Endodermal cell (in vitro differentiated cells): ENCODE data around the gene DLG5. TPM values are rescaled to one million over a fixed set of nuclear protein-coding genes. Genes with fewer than 3 reads are reported as not detected.

Experiments
- DNase-seq: peaks from one replicate; pipeline ENCODE4 v3.0.0-alpha.2; 2017
- H3K27ac ChIP-seq: 2 replicates; pipeline ENCODE4 v1.5.1; 2013; ENCODE audit warnings: mild to moderate bottlenecking, low read depth, low read length, moderate library complexity
- H3K27me3 ChIP-seq: 2 replicates; pipeline ENCODE4 v1.6.1; 2013; ENCODE audit warnings: mild to moderate bottlenecking, low read length, moderate library complexity; ENCODE audit not compliant: insufficient read depth, control insufficient read depth, poor library complexity, severe bottlenecking
- H3K36me3 ChIP-seq: 2 replicates; pipeline ENCODE4 v1.7.0; 2013; ENCODE audit warnings: mild to moderate bottlenecking, low read length, moderate library complexity; ENCODE audit not compliant: control insufficient read depth, insufficient read depth
- H3K4me1 ChIP-seq: one replicate; pipeline ENCODE4 v1.7.0; 2013; ENCODE audit warnings: low read length; ENCODE audit not compliant: control insufficient read depth, insufficient read depth
- H3K4me3 ChIP-seq: 2 replicates; pipeline ENCODE4 v1.5.1; 2013; ENCODE audit warnings: mild to moderate bottlenecking, low read length, moderate library complexity
- H3K9ac ChIP-seq: 2 replicates; pipeline ENCODE4 v1.6.1; 2013; ENCODE audit warnings: mild to moderate bottlenecking, low read length, moderate library complexity; ENCODE audit not compliant: poor library complexity, severe bottlenecking; ENCODE audit errors: extremely low read depth
- H3K9me3 ChIP-seq: 2 replicates; pipeline ENCODE4 v1.6.1; 2013; ENCODE audit warnings: mild to moderate bottlenecking, low read length, moderate library complexity; ENCODE audit not compliant: control insufficient read depth
- H3K27ac Mint-ChIP-seq: 2 replicates; pipeline ENCODE4 v1.8.0; 2020; ENCODE audit warnings: mixed read lengths
- H3K27me3 Mint-ChIP-seq: 2 replicates; pipeline ENCODE4 v1.8.0; 2021; ENCODE audit warnings: mild to moderate bottlenecking, mixed read lengths; ENCODE audit not compliant: insufficient read depth
- H3K36me3 Mint-ChIP-seq: 2 replicates; pipeline ENCODE4 v1.8.0; 2020; ENCODE audit warnings: low read depth, mixed read lengths
- H3K4me1 Mint-ChIP-seq: 2 replicates; pipeline ENCODE4 v1.8.0; 2020; ENCODE audit warnings: mixed read lengths
- H3K4me3 Mint-ChIP-seq: 2 replicates; pipeline ENCODE4 v1.8.0; 2020; ENCODE audit warnings: mild to moderate bottlenecking, moderate library complexity, mixed read lengths
- H3K9me3 Mint-ChIP-seq: 2 replicates; pipeline ENCODE4 v1.8.0; 2020; ENCODE audit warnings: mild to moderate bottlenecking, mixed read lengths
- WGBS, 2 experiments: methylation state at CpG; one replicate each; pipeline versions ENCODE4 v1.1.5 to v1.1.7; 2013; ENCODE audit warnings: missing lambda C conversion rate in 2 of 2, mixed read lengths in 1 of 2; ENCODE audit not compliant: insufficient coverage in 1 of 2, insufficient read length in 1 of 2; 5-methylcytosine and 5-hydroxymethylcytosine counted together
- total RNA-seq, 2 donors: library from RNA; stranded (reverse); fragmentation: NEBNext Ultra II Directional in 1 of 2; extraction: Animal tissue kit (Norgen Biotek cat#: 25700) in 1 of 2; gene quantifications; 2 replicates in 1 of 2; 3 replicates in 1 of 2; pipeline ENCODE4 v1.2.1, GENCODE V29; 2021
- TF ChIP-seq, protein P1 (sequence below): fragments of 200-600 bp; sonication (generic); conservative IDR thresholded peaks from 2 replicates; pipeline ENCODE4 v1.5.0; 2021; ENCODE audit warnings: antibody characterized with exemption, mild to moderate bottlenecking

Gene DLG5
- total RNA-seq, 2 donors from 2014 or later, result 79.4 to 83.4 TPM

DNA sequence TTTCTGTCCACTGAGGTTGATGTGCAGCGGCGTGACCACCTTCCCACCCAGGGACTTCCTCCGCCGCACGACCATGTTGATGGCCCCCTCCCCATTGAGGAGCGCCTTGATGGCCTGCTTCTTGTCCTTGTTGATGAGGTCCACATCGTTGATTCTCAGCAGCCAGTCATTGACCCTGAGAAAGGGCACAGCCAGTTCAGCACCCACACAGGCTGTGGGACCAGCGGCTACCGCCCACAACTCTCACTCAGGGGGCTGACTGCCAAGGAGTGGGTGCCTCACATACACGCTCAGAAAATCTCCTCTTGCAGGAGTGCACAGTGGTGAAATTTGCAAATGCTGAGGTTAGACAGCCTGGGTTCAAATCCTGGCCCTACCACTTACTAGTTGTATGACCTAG lies 97.2 kb downstream of the DLG5 start:
- Mint-ChIP-seq H3K9me3 (no peaks in the 10 kb centered on the region), H3K4me3 (no peak overlapping the region), H3K27ac (no peak overlapping the region), H3K36me3 (peaks cover 76% of the 10 kb centered on the region), H3K27me3 (no peaks in the 10 kb centered on the region), H3K4me1 (no peaks in the 10 kb centered on the region)
- no peak for DNase-seq
- Histone ChIP-seq H3K27me3 (no peaks in the 10 kb centered on the region), H3K36me3 (peaks cover 77% of the 10 kb centered on the region), H3K4me3 (no peak overlapping the region), H3K9ac (no peak overlapping the region), H3K27ac (no peak overlapping the region), H3K4me1 (no peaks in the 10 kb centered on the region), H3K9me3 (no peaks in the 10 kb centered on the region)
- 96 to 98% methylated on average over 10 of the region's 10 CpGs for WGBS, 2 experiments
- TF ChIP-seq, protein P1, sequence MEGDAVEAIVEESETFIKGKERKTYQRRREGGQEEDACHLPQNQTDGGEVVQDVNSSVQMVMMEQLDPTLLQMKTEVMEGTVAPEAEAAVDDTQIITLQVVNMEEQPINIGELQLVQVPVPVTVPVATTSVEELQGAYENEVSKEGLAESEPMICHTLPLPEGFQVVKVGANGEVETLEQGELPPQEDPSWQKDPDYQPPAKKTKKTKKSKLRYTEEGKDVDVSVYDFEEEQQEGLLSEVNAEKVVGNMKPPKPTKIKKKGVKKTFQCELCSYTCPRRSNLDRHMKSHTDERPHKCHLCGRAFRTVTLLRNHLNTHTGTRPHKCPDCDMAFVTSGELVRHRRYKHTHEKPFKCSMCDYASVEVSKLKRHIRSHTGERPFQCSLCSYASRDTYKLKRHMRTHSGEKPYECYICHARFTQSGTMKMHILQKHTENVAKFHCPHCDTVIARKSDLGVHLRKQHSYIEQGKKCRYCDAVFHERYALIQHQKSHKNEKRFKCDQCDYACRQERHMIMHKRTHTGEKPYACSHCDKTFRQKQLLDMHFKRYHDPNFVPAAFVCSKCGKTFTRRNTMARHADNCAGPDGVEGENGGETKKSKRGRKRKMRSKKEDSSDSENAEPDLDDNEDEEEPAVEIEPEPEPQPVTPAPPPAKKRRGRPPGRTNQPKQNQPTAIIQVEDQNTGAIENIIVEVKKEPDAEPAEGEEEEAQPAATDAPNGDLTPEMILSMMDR, result no peak

DNA sequence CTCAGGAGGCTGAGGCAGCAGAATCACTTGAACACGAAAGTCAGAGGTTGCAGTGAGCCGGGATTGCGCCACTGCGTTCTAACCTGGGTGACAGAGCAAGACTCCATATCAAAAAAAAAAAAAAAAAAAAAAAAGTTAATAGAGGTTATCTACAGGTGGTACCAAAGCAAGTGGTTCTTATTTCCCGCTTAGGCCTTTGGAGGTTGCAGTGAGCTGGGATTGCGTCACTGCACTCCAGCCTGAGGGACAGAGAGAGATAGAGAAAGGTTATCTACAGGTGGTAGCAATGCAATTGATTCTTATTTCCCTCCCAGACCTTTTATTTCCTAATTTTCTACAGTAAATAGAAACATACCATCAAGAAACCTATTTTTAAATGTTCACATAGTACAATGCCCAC lies 98.2 kb downstream of the DLG5 start:
- DNase-seq, result no peak
- Mint-ChIP-seq H3K4me3 (no peak overlapping the region), H3K4me1 (no peaks in the 10 kb centered on the region), H3K27ac (peak overlapping the region; percentile 66), H3K9me3 (no peaks in the 10 kb centered on the region), H3K27me3 (no peaks in the 10 kb centered on the region), H3K36me3 (peaks cover 73% of the 10 kb centered on the region)
- Histone ChIP-seq H3K27me3 (no peaks in the 10 kb centered on the region), H3K9me3 (no peaks in the 10 kb centered on the region), H3K4me3 (no peak overlapping the region), H3K27ac (no peak overlapping the region), H3K9ac (no peak overlapping the region), H3K4me1 (no peaks in the 10 kb centered on the region), H3K36me3 (peaks cover 75% of the 10 kb centered on the region)
- TF ChIP-seq, protein P1, result no peak
- WGBS, 2 experiments, result 84% methylated on average over 6 of the region's 6 CpGs; no CpG with 5 or more reads in 1 of the 2 experiments

DNA sequence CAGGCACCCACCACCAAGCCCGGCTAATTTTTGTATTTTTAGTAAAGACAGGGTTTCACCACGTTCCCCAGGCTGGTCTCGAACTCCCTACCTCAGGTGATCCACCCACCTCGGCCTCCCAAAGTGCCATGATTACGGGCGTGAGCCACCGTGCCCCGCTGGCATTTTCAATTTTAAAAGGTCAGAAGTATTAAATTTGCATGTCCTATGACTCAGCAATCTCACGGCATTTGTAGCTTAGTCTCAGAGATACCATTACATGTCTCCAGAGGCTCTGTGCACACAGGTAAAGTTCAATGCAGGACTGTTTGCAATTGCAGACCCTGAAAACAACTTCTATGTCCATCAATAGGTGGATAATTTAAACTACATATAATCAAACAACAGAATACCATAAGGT lies 99.2 kb downstream of the DLG5 start:
- Mint-ChIP-seq H3K27me3 (no peaks in the 10 kb centered on the region), H3K4me1 (no peaks in the 10 kb centered on the region), H3K36me3 (peaks cover 70% of the 10 kb centered on the region), H3K27ac (no peak overlapping the region), H3K9me3 (no peaks in the 10 kb centered on the region), H3K4me3 (no peak overlapping the region)
- no peaks in the 10 kb centered on the region for H3K4me1 ChIP-seq
- no peak for DNase-seq
- no peak overlapping the region for H3K27ac ChIP-seq
- WGBS, 2 experiments, result 95 to 96% methylated on average over 9 of the region's 9 CpGs
- H3K27me3 ChIP-seq, result no peaks in the 10 kb centered on the region
- TF ChIP-seq, protein P1, result no peak
- H3K36me3 ChIP-seq, result peaks cover 72% of the 10 kb centered on the region
- no peak overlapping the region for H3K9ac ChIP-seq
- no peak overlapping the region for H3K4me3 ChIP-seq
- H3K9me3 ChIP-seq, result no peaks in the 10 kb centered on the region
